GM18511 (cell line): ENCODE measurements around the gene LRCH1.
"Not testable (repeated sequence)": the region's sequence is repeated elsewhere in the genome, so short reads cannot be mapped to it uniquely, and the experiment has no call there.

Experiments
- ATAC-seq: cut with Tn5 transposase; IDR thresholded peaks from one replicate; pipeline ENCODE4 v1.9.1; 2021; ENCODE audit warnings: mild to moderate bottlenecking, moderate library complexity; ENCODE audit not compliant: unreplicated experiment

The LRCH1 gene

DNA sequence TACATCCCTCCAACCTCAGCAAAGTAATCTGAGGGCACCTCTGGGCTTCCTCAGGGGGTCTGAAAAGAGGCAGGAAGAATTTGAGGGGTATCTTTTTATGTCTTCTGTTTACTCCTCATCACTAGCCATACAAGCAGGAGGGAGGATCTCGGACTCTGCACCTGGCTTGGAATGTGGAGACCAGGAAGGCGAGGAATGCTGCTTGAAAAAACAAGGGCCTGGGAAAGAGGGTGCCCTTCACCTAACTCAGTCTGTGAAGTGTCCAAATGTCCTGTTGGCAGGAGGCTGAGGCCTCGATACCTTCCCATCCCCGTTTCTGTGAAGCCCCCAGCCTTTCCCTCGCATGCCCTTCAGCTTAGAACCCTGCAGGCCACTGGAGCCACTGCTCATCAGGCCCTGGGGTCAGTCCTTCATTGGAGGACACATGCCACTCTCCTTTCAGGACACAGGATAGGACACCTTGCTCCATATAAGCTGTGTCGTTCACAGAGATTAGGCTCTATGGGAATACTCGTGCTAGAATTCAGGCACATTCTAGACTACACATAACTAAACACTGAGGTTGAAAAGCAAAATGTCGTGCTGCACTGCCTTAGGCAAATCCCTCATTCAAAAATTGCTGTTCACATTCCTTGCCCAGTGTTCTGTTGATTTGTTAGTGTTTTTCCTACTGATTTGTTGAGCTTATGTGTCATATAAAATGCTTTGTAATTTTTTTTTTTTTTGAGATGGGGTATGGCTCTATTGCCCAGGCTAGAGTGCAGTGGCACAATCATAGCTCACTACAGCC lies 194.3 kb downstream of the LRCH1 start:
- ATAC-seq, result no peak

DNA sequence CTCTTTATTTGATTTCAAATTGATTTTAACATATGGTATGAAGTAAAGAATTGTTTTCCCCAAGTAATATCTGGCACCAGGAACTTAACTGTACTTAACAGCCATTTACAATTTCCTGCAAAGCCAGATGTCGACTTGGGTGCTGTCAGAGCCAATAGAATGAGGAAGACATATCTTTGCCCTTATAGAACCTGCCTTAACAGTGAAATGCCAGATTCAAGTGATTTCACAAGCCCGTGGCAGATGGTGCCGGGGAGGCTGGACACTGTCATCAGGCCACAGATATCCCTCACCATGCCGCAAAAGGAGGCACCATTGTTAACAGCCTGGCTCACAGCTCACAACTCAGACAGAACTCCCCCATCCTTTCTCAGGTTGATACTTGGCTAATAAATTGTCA lies 195.3 kb downstream of the LRCH1 start:
- ATAC-seq, result no peak

DNA sequence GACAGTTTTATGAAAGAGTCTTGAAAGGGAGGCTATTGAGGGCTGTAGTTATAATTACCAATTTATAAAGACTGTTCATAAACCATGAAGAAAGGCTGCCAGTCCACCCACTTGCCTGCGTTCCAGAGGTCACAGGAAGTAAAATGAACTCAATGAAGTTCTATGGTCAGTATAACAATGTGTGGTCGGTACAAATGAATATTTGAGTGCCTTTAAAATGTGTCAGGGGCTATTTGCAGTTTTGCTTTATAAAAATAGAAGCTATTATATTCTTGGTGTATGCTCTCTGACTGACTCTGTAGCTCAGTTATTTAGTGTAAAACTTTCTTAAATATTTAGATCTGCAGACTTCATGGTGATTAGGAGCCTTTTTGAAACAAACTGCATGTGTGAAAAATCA lies 197.0 kb downstream of the LRCH1 start:
- no peak for ATAC-seq

DNA sequence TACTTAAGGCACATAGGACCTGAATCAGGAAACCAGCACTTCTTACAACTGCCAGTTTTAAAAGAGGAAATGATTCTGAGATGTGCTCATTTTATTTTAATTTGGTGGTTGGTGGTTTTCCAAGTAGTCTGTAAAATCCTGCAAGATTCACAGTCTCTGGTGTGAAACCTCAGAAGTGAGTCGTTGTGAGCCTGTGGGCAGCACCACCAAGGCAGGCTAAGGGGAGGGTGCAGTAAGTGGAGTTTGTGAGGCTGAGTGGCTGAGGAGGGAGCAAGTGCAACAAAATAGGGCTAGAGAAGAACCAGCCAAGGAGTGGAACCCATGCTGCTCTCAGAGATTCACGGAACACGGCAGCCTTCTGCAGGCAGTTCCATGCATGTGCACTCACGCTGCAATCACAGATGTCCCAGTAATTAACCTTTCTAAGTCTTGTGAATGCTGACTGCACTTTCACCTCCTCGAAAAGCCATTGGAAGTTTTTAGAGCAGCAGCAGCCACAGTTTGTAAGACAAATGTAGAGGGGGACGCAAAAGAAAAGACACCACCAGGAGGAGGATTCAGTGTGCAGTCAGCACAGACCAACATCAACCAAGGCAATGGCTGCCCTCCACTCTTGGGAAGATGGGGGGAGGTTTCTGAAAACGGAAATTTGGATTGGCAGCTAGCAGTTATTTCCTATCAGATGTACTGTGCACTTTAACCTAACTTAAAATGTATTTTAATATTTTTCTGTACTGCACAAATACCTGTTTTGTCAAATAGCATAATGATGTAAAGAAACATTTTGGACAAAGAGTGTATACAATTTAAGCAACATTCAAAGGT lies 199.1 kb downstream of the LRCH1 start:
- ATAC-seq, result peak; percentile 95

DNA sequence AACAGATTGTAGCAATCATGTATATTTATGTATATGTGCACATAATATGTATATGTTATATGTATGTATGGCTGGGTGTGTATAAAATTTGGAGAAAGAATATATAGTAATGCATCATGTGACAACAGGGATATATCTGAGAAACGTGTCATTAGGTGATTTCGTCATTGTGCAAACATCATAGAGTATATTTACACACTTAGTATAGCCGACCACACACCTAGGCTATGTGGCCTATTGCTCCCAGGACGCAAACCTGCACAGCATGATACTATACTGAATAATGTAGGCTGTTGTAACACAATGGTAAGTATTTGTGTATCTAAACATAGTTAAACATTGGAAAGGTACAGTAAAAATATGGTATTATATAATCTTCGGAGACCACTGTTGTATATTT lies 200.2 kb downstream of the LRCH1 start:
- no peak for ATAC-seq

DNA sequence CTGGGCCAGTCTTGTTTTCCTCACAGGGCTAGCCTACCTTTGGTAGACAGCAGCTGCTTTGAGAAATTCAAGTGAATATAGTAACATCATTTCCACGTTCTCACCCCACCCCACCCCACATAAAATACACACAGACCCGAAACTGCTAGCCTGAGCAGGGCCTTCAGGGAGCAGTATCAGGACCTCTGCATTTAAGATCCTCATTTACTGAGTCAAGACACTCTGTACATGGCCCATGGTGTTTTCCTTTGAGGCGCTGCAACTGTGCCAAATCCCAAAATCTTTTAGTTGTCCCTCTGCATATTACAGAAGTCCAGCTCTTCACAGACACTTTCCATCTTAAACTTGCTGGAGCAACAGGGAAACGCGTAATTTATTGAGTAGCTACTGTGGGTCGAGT lies 200.9 kb downstream of the LRCH1 start:
- no peak for ATAC-seq

DNA sequence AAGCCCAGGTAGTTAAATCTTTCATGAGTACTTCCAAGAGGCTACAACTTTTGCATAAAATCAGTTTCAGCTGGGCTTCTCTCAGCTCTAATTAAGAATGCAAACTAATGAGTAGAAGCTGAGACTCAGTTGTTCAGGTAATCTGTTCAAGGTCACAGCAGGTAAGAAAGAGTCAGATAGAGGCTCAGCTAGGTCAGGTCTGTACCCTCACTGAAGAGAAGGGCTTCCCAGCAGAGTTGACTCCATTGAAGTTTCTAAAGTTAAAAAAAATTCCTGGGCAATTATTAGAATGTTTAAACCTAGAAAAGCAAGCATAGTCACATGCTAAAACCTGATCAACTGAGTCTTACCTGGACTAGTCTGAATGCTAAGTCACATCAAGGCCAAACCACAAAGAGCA lies 201.8 kb downstream of the LRCH1 start:
- ATAC-seq, result no peak

DNA sequence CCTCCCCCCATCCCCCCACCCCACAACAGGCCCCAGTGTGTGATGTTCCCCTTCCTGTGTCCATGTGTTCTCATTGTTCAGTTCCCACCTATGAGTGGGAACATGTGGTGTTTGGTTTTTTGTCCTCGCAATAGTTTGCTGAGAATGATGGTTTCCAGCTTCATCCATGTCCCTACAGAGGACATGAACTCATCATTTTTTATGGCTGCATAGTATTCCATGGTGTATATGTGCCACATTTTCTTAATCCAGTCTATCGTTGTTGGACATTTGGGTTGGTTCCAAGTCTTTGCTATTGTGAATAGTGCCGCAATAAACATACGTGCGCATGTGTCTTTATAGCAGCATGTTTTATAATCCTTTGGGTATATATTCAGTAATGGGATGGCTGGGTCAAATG lies 202.5 kb downstream of the LRCH1 start:
- ATAC-seq, result not testable (repeated sequence)

DNA sequence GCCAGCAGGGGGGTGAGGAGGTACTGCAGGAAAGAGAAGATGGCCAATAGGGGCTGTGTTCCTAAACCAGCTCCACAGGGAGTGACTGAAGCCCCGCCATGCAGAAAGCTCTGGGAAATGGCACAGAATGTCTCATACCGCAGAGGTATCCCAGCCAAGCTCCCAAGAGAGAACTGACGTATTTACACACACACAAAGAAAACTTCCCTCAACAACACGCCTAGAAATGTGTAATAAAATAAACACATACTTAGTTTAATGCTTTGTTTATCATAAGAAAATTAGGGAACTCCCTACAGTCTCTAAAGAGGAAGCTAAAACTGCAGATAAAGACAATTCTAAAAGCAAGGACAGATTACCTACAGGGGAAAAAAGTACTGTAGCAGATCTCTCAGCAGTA lies 204.0 kb downstream of the LRCH1 start:
- no peak for ATAC-seq

DNA sequence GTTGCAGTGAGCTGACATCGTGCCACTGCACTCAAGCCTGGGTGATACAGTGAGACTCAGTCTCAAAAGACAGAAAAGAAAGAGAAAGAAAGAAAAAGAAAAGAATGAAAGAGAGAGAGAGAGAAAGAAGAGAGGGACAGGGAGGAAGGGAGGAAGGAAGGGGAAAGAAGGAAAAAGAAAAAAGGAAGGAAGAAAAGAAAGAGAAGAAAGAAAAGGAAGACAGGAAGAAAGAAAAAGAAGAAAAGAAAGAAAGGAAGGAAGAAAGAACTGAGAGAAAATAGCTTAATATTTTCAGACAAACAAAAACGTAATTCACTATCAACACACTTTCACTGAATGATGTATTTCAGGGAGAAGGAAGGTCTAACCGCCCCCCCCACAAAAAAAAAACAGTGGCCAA lies 204.7 kb downstream of the LRCH1 start:
- no peak for ATAC-seq

DNA sequence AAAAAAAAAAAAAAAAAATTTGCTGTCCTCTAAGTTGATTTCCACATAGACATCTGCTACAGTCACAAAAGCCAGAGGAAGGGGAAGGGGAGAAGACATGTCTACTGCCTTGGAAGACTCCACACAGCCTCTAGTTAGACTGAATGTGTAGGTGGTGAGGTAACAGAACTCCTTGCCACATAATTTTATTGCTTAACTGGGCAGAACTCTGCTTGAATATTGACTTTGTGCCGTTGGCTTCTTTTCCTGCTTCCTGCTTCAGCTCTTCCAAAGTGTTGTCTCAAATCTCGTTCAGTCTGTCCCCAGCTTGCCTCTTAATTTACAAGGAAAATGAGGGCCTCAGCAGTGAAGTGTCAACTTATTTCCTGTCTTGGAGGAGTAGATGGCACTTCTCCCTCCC lies 206.9 kb downstream of the LRCH1 start:
- no peak for ATAC-seq

DNA sequence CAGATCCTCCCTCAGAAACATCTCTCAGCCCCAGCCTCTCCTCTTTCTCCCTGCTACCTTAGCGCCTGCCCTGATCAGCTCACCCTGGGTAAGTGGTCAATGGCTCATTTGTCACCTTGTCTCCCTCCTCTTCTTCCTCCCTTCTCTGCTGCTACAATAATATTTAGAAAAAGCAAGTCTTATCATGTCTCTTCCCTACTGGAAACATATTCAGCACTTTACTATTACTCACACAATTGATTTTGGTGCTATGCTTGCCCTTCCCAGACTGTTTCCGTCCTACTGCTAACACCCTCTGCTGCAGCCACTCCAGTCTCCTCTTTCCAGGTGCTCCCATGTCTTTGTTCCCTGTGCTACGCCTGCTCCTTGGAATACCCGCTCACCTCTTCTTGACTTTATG lies 208.2 kb downstream of the LRCH1 start:
- ATAC-seq, result no peak

DNA sequence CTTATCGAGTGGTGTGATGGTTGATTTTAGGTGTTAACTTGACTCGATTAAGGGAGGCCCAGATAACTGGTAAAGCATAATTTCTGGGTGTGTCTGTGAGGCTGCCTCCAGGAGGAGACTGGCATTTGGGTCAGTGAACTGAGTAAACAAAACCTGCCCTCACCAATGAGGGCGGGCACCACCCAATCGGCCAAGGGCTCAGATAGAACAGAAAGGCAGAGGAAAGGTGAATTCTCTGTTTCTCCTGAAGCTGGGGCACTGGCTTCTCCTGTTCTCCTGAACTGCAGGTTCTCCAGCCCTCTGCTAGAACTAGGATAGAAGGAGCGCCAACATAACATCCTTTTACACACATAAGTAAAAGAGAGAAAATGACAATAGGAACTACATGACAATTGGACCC lies 208.9 kb downstream of the LRCH1 start:
- ATAC-seq, result no peak

DNA sequence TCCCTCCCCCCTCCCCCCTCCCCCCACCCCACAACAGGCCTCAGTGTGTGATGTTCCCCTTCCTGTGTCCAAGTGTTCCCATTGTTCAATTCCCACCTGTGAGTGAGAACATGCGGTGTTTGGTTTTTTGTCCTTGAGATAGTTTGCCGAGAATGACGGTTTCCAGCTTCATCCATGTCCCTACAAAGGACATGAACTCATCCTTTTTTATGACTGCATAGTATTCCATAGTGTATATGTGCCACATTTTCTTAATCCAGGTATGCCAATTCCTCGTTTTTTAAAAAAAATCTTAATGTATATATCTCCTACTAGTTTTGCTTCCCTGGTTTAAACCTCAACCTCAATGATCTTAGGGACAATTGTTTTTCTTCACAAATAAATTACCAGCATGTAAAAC lies 217.0 kb downstream of the LRCH1 start:
- not testable (repeated sequence) for ATAC-seq

DNA sequence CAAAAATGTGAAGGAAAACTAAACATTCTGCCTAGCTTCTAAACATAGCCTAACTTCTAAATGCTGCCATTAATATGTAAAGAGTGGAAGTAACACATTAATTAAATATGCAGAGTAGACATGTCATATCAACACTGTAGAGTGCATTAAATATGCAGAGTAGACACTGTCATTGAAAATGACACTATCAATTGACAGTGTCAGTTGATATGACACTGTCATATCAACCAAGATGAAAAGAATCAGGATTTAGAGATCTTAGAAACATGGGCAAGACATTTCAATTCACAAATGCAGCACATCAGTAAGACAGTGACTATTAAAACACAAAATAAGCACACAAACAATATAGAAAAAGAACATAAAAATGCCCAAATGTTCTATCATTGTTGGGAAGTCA lies 218.7 kb downstream of the LRCH1 start:
- no peak for ATAC-seq

DNA sequence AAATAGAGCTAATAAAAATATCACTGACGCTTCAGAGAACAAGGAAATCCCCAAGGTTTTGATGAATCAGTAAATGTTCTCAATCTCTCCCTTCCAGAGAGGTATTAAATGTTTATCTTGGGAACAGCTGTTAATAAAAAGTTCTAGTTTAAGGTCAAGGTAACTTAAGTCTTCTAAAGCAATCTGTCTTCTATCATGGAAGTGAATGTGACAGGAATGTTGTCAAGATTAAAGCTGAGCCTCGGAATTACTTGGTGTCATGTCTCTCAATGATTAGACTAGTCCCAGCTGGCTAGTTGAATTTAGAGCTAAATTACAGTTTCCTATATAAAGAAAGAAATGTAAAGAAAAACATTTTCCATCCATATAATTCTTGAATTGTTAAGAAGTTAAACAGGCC lies 220.6 kb downstream of the LRCH1 start:
- no peak for ATAC-seq

DNA sequence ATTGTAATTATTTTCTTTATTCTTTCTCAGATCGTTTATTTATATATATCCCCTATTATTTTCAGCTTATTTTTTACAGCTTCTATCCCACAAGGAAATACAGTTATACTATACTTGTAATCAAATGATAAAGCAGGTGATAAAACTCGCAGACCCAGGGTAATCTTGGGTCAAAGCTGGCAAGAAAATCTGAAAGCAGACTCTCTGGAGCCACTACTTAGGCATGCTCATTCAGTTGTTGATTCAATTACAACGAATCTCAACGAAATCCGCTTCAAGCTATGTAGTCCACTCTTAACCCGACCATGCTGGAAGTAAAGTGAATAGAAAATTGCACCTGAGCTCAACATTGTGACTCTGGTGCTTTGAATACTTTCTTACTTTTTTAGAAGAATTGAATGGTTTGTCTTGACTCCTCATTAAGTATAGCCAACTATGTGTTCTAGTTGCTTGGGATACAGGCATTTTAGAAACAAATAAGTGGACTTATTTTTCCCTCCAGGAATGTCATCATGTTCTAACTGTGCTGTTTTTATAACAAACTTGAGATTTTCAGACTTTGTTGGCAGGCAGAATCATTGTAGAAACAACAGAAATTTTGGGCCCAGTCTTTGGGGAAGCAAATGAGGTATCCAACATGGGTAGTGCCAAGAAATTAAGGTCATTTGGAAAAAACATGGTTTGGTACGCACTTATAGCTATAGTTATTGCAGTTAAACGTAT lies 222.6 kb downstream of the LRCH1 start:
- ATAC-seq, result no peak

DNA sequence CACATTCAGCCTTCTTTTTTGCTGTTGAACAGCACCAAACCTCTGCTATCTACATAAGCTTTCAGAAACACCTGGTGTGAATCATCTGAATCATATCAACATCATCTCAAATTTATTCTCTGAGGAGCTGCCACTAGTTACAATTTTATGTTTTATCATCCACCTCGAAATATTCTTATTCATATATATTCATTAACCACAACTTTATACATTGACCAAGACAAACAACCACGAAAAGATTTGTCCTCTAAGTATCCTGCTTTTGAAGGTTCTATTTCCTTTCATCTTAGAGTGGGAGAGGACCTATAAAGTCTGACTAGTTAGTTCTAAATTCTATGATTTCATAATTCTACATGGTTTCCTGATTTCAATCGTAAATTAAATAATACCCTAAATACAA lies 225.1 kb downstream of the LRCH1 start:
- no peak for ATAC-seq

DNA sequence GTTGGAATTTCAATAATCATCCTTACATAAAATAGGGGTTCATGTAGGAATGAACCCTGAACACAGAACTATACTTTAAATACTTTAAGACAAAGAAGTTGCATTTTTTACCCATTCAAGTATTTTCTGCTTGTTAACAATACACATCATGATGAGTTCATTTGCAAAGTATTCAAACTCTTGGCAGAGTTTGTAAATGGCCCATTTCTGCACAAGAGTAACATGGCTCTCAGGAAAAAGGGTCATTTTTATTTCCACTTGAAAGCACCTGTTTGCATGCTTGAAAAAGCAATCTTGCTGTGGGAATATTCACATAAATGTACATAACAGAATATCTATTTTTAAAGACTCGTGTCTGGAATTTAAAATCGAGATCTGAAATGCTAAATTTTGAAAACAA lies 225.9 kb downstream of the LRCH1 start:
- ATAC-seq, result no peak

DNA sequence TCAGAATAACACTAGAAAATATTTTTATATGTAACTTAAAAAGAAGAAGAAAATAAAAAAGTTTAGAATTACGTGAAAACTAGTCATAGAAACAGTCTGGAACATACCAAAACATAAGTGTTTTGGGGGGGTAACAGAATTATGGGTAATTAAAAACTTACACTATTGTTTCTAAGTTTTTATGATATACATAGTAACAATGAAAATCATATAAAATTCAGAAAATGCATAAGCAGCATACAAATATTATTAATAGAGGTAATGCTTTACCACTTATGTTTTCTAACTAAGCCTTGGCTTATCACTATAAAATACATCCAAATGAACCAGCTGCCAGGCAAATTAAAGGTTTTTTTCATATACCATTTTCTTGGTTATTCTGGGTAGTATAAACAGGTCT lies 229.1 kb downstream of the LRCH1 start:
- no peak for ATAC-seq

DNA sequence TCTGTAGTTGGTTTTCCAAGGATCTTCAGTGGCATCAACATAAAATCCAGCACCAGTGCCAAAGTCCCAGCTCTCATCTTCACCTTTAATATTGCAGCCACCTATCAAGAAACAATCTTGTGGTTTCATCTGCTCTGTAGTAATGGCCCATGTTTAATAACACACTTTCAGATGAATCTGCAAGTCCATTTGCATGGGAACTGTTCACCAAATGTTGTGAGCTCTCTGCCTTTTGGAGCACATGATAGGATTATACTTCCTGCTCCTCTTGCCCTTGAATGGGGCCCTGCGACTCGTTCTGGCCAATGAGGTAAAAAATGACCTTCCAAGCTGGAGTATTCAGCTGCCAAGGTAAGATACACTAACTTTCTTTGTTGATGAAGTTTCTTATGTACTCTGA lies 229.7 kb downstream of the LRCH1 start:
- no peak for ATAC-seq

DNA sequence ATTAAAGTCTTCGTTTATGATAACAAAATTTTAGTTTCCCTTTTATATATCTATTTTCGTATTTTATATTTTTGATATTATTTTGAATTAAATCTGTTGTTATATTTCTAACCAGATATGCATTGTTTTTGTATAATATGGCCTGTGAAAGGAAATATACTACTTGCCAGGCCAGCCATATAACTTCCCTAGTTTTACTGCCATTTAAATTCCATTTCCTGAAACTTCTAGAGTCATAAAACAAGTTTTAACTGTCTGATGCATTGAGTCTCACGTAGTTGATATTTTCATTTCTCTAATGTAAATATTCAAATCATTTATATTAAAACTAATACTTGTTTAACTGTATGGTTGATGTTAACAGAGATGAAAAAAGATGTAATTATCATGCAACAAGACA lies 230.5 kb downstream of the LRCH1 start:
- ATAC-seq, result no peak
